Calu3 (cell line): ENCODE measurements around the gene PTPN1. TPM values are rescaled to one million over a fixed set of nuclear protein-coding genes. Genes with fewer than 3 reads are reported as not detected.

ENCODE experiments used
- BruUV-seq: library from RNA; stranded (reverse); fragments of 400-500 nt; replicated peaks from 2 replicates; lab custom pipeline; 2021; lab: Mats Ljungman, UMichigan
- CTCF ChIA-PET: fragments of 300-600 bp; sonication (Branson Sonifier 250); formaldehyde crosslinking; loops from one replicate; lab custom pipeline; 2022; ENCODE audit warnings: antibody characterized with exemption; lab: Charles Lee
- DNase-seq: peaks from one replicate; pipeline ENCODE4 v3.0.0; 2022
- H3K27ac Mint-ChIP-seq: one replicate; pipeline ENCODE4 v1.8.0; 2022; ENCODE audit warnings: mixed read lengths; ENCODE audit not compliant: unreplicated experiment
- H3K27me3 Mint-ChIP-seq: one replicate; pipeline ENCODE4 v1.8.0; 2022; ENCODE audit warnings: mixed read lengths; ENCODE audit not compliant: unreplicated experiment
- H3K36me3 Mint-ChIP-seq: one replicate; pipeline ENCODE4 v1.8.0; 2022; ENCODE audit warnings: mild to moderate bottlenecking, moderate library complexity, mixed read lengths; ENCODE audit not compliant: insufficient read depth, unreplicated experiment
- H3K4me1 Mint-ChIP-seq: one replicate; pipeline ENCODE4 v1.8.0; 2022; ENCODE audit warnings: mild to moderate bottlenecking, low read depth, mixed read lengths; ENCODE audit not compliant: unreplicated experiment
- H3K4me3 Mint-ChIP-seq: one replicate; pipeline ENCODE4 v1.8.0; 2022; ENCODE audit warnings: mild to moderate bottlenecking, low read depth, moderate library complexity, mixed read lengths; ENCODE audit not compliant: unreplicated experiment
- H3K9me3 Mint-ChIP-seq: one replicate; pipeline ENCODE4 v1.8.0; 2022; ENCODE audit warnings: low read depth, mixed read lengths; ENCODE audit not compliant: unreplicated experiment
- CTCF ChIP-seq: fragments of 200-600 bp; IDR thresholded peaks from one replicate; pipeline ENCODE4 v1.8.0; 2022; ENCODE audit warnings: antibody characterized with exemption; ENCODE audit not compliant: unreplicated experiment
- intact Hi-C: fragments of 100-400 bp; cut with micrococcal nuclease; formaldehyde crosslinking; loops from one replicate; pipeline ENCODE4 v1.10.0; 2022; ENCODE audit not compliant: unreplicated experiment
- total RNA-seq: library from RNA; stranded (reverse); gene quantifications from 2 replicates; pipeline ENCODE4 v1.2.3, GENCODE V29; 2022

The PTPN1 gene
- total RNA-seq, 1 experiment from 2014 or later: 58.5 TPM

GRCh38 chr20:50515471-50516106, 5.4 kb downstream of the PTPN1 start:
- BruUV-seq: no TSS peak
- intact Hi-C loops: no loop called here

GRCh38 chr20:50516180-50516934, 6.2 kb downstream of the PTPN1 start:
- intact Hi-C loops: no loop called here
- peaks cover 63% of the 10 kb centered on the region for H3K4me1 Mint-ChIP-seq
- H3K27ac Mint-ChIP-seq: no peak overlapping the region
- no TSS peak for BruUV-seq
- CTCF ChIA-PET: interaction anchor here (0.7 kb wide), 2 partner anchors 26 to 58 kb away, joined by 3 read pairs; no protein-coding TSS in a partner anchor
- no peak for TF ChIP-seq CTCF
- no peak for DNase-seq
- H3K27me3 Mint-ChIP-seq: no peaks in the 10 kb centered on the region
- H3K36me3 Mint-ChIP-seq: peaks cover 3% of the 10 kb centered on the region
- H3K4me3 Mint-ChIP-seq: no peak overlapping the region
- no peaks in the 10 kb centered on the region for H3K9me3 Mint-ChIP-seq

More at GRCh38 chr20:50515471-50516106, 5.4 kb downstream of the PTPN1 start:
- H3K27me3 Mint-ChIP-seq: no peaks in the 10 kb centered on the region
- peaks cover 66% of the 10 kb centered on the region for H3K4me1 Mint-ChIP-seq
- H3K4me3 Mint-ChIP-seq: no peak overlapping the region
- no peak for DNase-seq
- H3K36me3 Mint-ChIP-seq: peaks cover 11% of the 10 kb centered on the region
- CTCF ChIA-PET: interaction anchor here (0.6 to 0.7 kb wide), 2 partner anchors 28 to 59 kb away, joined by 3 read pairs; no protein-coding TSS in a partner anchor
- TF ChIP-seq CTCF: no peak
- no peak overlapping the region for H3K27ac Mint-ChIP-seq
- no peaks in the 10 kb centered on the region for H3K9me3 Mint-ChIP-seq

GRCh38 chr20:50516935-50517816, 7.0 kb downstream of the PTPN1 start:
- CTCF ChIA-PET: no interaction called here
- peaks cover 57% of the 10 kb centered on the region for H3K4me1 Mint-ChIP-seq

More at GRCh38 chr20:50516935-50517816, 7.0 kb downstream of the PTPN1 start:
- no peak overlapping the region for H3K4me3 Mint-ChIP-seq
- no peaks in the 10 kb centered on the region for H3K36me3 Mint-ChIP-seq
- H3K27ac Mint-ChIP-seq: no peak overlapping the region
- no peak for DNase-seq
- no peaks in the 10 kb centered on the region for H3K9me3 Mint-ChIP-seq
- intact Hi-C loops: no loop called here
- TF ChIP-seq CTCF: no peak
- BruUV-seq: no TSS peak
- H3K27me3 Mint-ChIP-seq: no peaks in the 10 kb centered on the region
